ENCODE data around the gene CROCC. TPM values are rescaled to one million over a fixed set of nuclear protein-coding genes. Genes with fewer than 3 reads are reported as not detected.

CROCC gene
- total RNA-seq, 1 experiment from 2014 or later = 30.2 TPM

DNA sequence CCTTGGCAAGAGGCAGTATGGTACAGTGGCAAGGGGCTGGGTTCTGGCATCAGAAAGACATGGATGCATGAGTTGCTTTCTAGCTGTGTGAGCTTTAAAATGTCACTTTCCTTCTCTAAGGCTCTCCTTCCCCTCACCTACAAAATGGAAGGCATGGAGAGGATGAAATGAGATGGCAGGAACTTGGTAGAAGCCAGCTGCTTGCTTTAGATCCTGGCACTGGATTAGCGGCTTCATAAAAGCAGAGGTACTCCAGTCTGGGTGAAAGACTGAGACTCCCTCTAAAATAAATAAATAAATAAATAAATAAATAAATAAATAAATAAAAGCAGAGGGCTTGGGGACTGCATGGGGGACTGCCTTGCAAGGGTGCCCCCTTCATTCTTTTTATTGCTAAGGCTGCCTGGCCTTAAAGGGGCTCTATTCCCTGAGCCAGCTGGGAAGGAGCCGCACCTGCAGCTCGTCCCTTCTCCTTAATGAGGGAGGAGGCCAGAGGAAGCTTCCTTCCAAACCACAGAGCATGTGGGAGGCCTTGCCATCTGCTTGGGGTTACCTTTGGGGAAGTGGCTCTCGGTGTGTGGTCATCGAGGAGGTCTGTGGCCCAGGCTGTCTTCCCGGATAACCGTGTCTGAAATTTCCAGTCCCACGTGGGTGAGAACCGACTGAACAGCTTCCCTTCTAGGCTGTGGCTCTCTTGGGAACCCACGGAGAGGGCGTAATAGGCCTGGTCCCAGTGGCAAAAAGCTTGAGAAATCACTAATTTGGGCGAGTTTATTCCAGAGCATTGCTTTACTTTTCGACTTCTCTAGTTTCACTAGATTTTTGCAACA, 92.0 kb downstream of the CROCC start:
- intact Hi-C loops (cut with micrococcal nuclease; ENCODE audit: unreplicated experiment) = no loop called here
- no peak for DNase-seq (ENCODE audit: low spot score)
- ChIA-PET POLR2A (ENCODE audit: low non-redundant PET) (no interaction called here), CTCF (interaction anchor here (1.0 kb wide), 1 partner anchor 14 kb away, joined by 5 read pairs; no protein-coding TSS in a partner anchor)
- BruUV-seq (replicated peaks) = no TSS peak
- H3K9me3 ChIP-seq (ENCODE audit: low read depth, low read length, poor library complexity, severe bottlenecking) = no peaks in the 10 kb centered on the region
- no peak overlapping the region for H3K4me3 ChIP-seq (ENCODE audit: low read depth, low read length, poor library complexity, severe bottlenecking)
- no peak overlapping the region for H3K27ac ChIP-seq (ENCODE audit: low read depth, low read length, poor library complexity, severe bottlenecking)
- H3K27me3 ChIP-seq (replicated peaks; ENCODE audit: insufficient read depth, low read depth, low read length, poor library complexity) = no peaks in the 10 kb centered on the region
- peaks cover 7% of the 10 kb centered on the region for H3K36me3 ChIP-seq (ENCODE audit: insufficient read depth, low read length, poor library complexity, severe bottlenecking)
- TF ChIP-seq EZH2 (IDR thresholded peaks at IDR 0.05; ENCODE audit: borderline replicate concordance, low read depth, low read length, poor library complexity, severe bottlenecking) = no peak
- TF ChIP-seq, protein P1, sequence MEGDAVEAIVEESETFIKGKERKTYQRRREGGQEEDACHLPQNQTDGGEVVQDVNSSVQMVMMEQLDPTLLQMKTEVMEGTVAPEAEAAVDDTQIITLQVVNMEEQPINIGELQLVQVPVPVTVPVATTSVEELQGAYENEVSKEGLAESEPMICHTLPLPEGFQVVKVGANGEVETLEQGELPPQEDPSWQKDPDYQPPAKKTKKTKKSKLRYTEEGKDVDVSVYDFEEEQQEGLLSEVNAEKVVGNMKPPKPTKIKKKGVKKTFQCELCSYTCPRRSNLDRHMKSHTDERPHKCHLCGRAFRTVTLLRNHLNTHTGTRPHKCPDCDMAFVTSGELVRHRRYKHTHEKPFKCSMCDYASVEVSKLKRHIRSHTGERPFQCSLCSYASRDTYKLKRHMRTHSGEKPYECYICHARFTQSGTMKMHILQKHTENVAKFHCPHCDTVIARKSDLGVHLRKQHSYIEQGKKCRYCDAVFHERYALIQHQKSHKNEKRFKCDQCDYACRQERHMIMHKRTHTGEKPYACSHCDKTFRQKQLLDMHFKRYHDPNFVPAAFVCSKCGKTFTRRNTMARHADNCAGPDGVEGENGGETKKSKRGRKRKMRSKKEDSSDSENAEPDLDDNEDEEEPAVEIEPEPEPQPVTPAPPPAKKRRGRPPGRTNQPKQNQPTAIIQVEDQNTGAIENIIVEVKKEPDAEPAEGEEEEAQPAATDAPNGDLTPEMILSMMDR (conservative IDR thresholded peaks at IDR 0.05; ENCODE audit: low read depth, low read length) = no peak
- H3K4me1 ChIP-seq (ENCODE audit: insufficient read depth, low read length, poor library complexity, severe bottlenecking) = peaks cover 18% of the 10 kb centered on the region

DNA sequence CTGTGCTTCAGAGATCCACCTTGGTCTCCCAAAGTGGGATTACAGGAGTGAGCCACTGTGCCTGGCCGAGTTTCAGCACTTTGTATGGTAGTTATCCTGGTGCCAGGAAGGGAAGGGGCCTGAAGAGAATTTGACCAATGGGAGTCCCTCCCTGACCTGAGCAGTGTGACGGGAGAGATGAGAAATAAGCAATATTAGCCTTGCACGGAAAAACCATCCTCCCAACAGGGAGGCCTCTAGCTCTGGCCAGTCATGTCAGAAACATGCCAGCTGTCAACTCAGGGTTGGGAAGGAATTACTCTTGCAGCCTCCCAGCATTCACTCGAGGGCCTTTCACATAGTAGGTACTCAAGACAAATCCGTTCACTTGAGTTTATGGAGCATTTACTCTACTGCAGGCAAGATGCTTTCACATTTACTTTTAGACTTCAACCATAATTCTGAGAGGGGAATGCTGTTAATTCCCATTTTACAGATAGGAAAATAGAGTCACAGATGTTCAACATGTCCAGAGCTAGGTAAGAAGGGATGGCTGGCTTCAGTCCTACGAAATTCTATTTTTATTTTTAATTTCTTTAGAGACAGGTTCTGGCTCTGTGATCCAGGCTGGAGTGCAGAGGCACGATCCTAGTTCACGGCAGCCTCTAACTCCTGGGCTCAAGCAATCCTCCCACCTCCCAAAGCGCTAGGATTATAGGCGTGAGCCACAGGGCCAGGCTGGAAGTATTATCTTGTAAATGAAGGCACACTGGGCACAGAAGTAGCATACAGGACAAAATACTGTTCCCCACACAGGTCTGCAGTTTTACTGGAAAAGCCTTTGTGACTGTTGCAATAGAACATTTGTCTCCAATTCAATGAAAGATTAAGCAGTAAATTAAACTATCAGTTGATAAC, 93.2 kb downstream of the CROCC start:
- no peak for DNase-seq (ENCODE audit: low spot score)
- POLR2A ChIA-PET (ENCODE audit: low non-redundant PET) = no interaction called here
- Histone ChIP-seq H3K36me3 (ENCODE audit: insufficient read depth, low read length, poor library complexity, severe bottlenecking) (peaks cover 19% of the 10 kb centered on the region), H3K4me1 (ENCODE audit: insufficient read depth, low read length, poor library complexity, severe bottlenecking) (peaks cover 18% of the 10 kb centered on the region), H3K27ac (ENCODE audit: low read depth, low read length, poor library complexity, severe bottlenecking) (no peak overlapping the region), H3K4me3 (ENCODE audit: low read depth, low read length, poor library complexity, severe bottlenecking) (no peak overlapping the region), H3K9me3 (ENCODE audit: low read depth, low read length, poor library complexity, severe bottlenecking) (no peaks in the 10 kb centered on the region), H3K27me3 (replicated peaks; ENCODE audit: insufficient read depth, low read depth, low read length, poor library complexity) (no peaks in the 10 kb centered on the region)
- intact Hi-C loops (cut with micrococcal nuclease; ENCODE audit: unreplicated experiment) = no loop called here
- CTCF ChIA-PET = interaction anchor here (1.0 kb wide), 1 partner anchor 15 kb away, joined by 5 read pairs; no protein-coding TSS in a partner anchor
- no peak for TF ChIP-seq EZH2 (IDR thresholded peaks at IDR 0.05; ENCODE audit: borderline replicate concordance, low read depth, low read length, poor library complexity, severe bottlenecking)
- BruUV-seq (replicated peaks) = no TSS peak

DNA sequence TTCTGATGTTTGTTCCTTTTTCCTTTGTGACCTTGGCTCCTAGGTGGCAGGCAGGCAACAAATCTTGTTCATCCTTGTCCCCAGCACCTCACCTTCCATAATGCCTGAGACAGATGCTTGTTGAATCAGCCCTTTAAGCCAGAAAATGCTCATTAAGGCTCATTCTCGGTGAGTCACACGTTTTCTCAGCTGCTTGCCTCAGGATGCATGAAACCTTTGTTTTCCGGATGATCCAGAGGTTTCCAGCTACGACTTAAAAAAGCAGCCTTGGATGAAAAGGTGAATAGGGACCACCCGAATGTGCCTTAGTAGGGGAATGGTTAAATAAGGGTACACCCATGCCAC, 94.6 kb downstream of the CROCC start:
- Histone ChIP-seq H3K27me3 (replicated peaks; ENCODE audit: insufficient read depth, low read depth, low read length, poor library complexity) (no peaks in the 10 kb centered on the region), H3K27ac (ENCODE audit: low read depth, low read length, poor library complexity, severe bottlenecking) (no peak overlapping the region), H3K4me1 (ENCODE audit: insufficient read depth, low read length, poor library complexity, severe bottlenecking) (peaks cover 5% of the 10 kb centered on the region), H3K4me3 (ENCODE audit: low read depth, low read length, poor library complexity, severe bottlenecking) (no peak overlapping the region), H3K36me3 (ENCODE audit: insufficient read depth, low read length, poor library complexity, severe bottlenecking) (peaks cover 32% of the 10 kb centered on the region), H3K9me3 (ENCODE audit: low read depth, low read length, poor library complexity, severe bottlenecking) (no peaks in the 10 kb centered on the region)
- TF ChIP-seq, protein P1 (conservative IDR thresholded peaks at IDR 0.05; ENCODE audit: low read depth, low read length) = no peak
- TF ChIP-seq EZH2 (IDR thresholded peaks at IDR 0.05; ENCODE audit: borderline replicate concordance, low read depth, low read length, poor library complexity, severe bottlenecking) = no peak
- DNase-seq (ENCODE audit: low spot score) = no peak
- no TSS peak for BruUV-seq (replicated peaks)
- intact Hi-C loops (cut with micrococcal nuclease; ENCODE audit: unreplicated experiment) = no loop called here
- CTCF ChIA-PET = no interaction called here
- POLR2A ChIA-PET (ENCODE audit: low non-redundant PET) = no interaction called here
